Keratinocyte (primary cell): ENCODE data around the gene KCND2.

ENCODE experiments used
- EZH2 ChIP-seq: IDR thresholded peaks from one replicate; pipeline ENCODE4 v1.6.1; 2012; ENCODE audit warnings: inconsistent platforms, mild to moderate bottlenecking, low read length, moderate library complexity
- TF ChIP-seq, protein P1 (sequence below), 3 experiments: IDR thresholded peaks in 1 of 3; conservative IDR thresholded peaks in 1 of 3; optimal IDR thresholded peaks in 1 of 3; 2 replicates in 2 of 3; 3 replicates in 1 of 3; pipeline versions ENCODE3 to v1.5.1; 2011; ENCODE audit warnings: low read length in 3 of 3, mild to moderate bottlenecking in 3 of 3, moderate library complexity in 2 of 3, control low read depth in 1 of 3, inconsistent platforms in 1 of 3; ENCODE audit not compliant: insufficient read depth in 2 of 3; ENCODE audit errors: extremely low read depth in 1 of 3

DNA sequence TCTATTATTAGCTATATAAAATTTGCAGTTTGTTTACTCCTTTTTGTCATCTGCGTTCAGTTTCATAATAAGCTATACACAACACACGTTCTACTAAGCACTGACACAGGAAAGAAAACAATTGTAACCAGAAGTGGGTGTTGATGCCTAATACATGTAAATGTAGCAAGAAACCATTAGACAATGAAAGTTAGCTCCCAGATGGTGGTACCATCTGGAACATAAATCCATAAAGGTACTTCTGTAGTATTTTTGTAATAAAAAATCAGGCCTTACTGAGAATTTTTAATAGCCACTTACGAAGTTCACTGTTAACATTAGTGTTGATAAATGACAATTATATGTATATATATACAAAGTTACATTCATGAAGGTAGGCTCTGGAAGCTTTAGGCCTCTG lies 194.7 kb downstream of the KCND2 start:
- TF ChIP-seq EZH2: no peak
- TF ChIP-seq, protein P1, sequence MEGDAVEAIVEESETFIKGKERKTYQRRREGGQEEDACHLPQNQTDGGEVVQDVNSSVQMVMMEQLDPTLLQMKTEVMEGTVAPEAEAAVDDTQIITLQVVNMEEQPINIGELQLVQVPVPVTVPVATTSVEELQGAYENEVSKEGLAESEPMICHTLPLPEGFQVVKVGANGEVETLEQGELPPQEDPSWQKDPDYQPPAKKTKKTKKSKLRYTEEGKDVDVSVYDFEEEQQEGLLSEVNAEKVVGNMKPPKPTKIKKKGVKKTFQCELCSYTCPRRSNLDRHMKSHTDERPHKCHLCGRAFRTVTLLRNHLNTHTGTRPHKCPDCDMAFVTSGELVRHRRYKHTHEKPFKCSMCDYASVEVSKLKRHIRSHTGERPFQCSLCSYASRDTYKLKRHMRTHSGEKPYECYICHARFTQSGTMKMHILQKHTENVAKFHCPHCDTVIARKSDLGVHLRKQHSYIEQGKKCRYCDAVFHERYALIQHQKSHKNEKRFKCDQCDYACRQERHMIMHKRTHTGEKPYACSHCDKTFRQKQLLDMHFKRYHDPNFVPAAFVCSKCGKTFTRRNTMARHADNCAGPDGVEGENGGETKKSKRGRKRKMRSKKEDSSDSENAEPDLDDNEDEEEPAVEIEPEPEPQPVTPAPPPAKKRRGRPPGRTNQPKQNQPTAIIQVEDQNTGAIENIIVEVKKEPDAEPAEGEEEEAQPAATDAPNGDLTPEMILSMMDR (optimal IDR thresholded peaks at IDR 0.05 in 1 of 3, IDR thresholded peaks at IDR 0.05 in 1 of 3, conservative IDR thresholded peaks at IDR 0.05 in 1 of 3; ENCODE audit: extremely low read depth in 1 of 3, insufficient read depth in 2 of 3, low read length in 3 of 3): no peak
